ENCODE results near the gene PLSCR1. TPM values are rescaled to one million over a fixed set of nuclear protein-coding genes. Genes with fewer than 3 reads are reported as not detected.
"Not testable (repeated sequence)": the region's sequence is repeated elsewhere in the genome, so short reads cannot be mapped to it uniquely, and the experiment has no call there.

Gene PLSCR1
- total RNA-seq, 6 experiments from 2014 or later: 10.5 to 18.7 (median 15.5) TPM

- Mint-ChIP-seq H3K27me3 (ENCODE audit: insufficient read depth) (peaks cover 2% of the 10 kb centered on the region; the same call in 1 of the 2 replicates), H3K4me1 (ENCODE audit: low read depth) (peaks cover 5% of the 10 kb centered on the region; the same call in 1 of the 2 replicates), H3K27ac (no peak overlapping the region), H3K36me3 (ENCODE audit: low read depth) (no peaks in the 10 kb centered on the region), H3K9me3 (no peaks in the 10 kb centered on the region), H3K4me3 (no peak overlapping the region)
- DNase-seq: no peak
- TF ChIP-seq CTCF (IDR thresholded peaks at IDR 0.05): no peak
These were observed 20.9 kb downstream of the PLSCR1 start for GRCh38 chr3:146523531-146523930.

- not testable (repeated sequence) for H3K27ac Mint-ChIP-seq; H3K4me1 Mint-ChIP-seq (ENCODE audit: low read depth); H3K36me3 Mint-ChIP-seq (ENCODE audit: low read depth); H3K27me3 Mint-ChIP-seq (ENCODE audit: insufficient read depth); H3K4me3 Mint-ChIP-seq; H3K9me3 Mint-ChIP-seq; DNase-seq
These were observed 21.9 kb downstream of the PLSCR1 start for GRCh38 chr3:146522174-146523158.

- H3K4me1 Mint-ChIP-seq (ENCODE audit: low read depth): peaks cover 5% of the 10 kb centered on the region; the same call in 1 of the 2 replicates
- no peak for TF ChIP-seq CTCF (IDR thresholded peaks at IDR 0.05)
- H3K36me3 Mint-ChIP-seq (ENCODE audit: low read depth): no peaks in the 10 kb centered on the region
- H3K9me3 Mint-ChIP-seq: no peaks in the 10 kb centered on the region
- no peak for DNase-seq
- no peak overlapping the region for H3K4me3 Mint-ChIP-seq
- H3K27ac Mint-ChIP-seq: no peak overlapping the region
- 0 out of 2 replicates have a peak, but pooled peaks cover 2% of the 10 kb centered on the region for H3K27me3 Mint-ChIP-seq (ENCODE audit: insufficient read depth)
These were observed 23.0 kb downstream of the PLSCR1 start for GRCh38 chr3:146521394-146521793.

GRCh38 chr3:146519810-146520209, 24.6 kb downstream of the PLSCR1 start:
- Mint-ChIP-seq H3K27ac (no peak overlapping the region), H3K27me3 (ENCODE audit: insufficient read depth) (0 out of 2 replicates have a peak, but pooled peaks cover 2% of the 10 kb centered on the region), H3K4me1 (ENCODE audit: low read depth) (peaks cover 5% of the 10 kb centered on the region; the same call in 1 of the 2 replicates), H3K9me3 (no peaks in the 10 kb centered on the region), H3K36me3 (ENCODE audit: low read depth) (no peaks in the 10 kb centered on the region), H3K4me3 (no peak overlapping the region)
- DNase-seq: no peak
- TF ChIP-seq CTCF (IDR thresholded peaks at IDR 0.05): no peak

- Mint-ChIP-seq H3K4me1 (ENCODE audit: low read depth) (peaks cover 15% of the 10 kb centered on the region), H3K9me3 (no peaks in the 10 kb centered on the region), H3K36me3 (ENCODE audit: low read depth) (0 out of 2 replicates have a peak, but pooled peaks cover 5% of the 10 kb centered on the region), H3K27ac (no peak overlapping the region), H3K27me3 (ENCODE audit: insufficient read depth) (peaks cover 2% of the 10 kb centered on the region; the same call in 1 of the 2 replicates), H3K4me3 (no peak overlapping the region)
- no peak for DNase-seq
- TF ChIP-seq CTCF (IDR thresholded peaks at IDR 0.05): no peak
These were observed 26.5 kb downstream of the PLSCR1 start for GRCh38 chr3:146517684-146518435.
